GM15510 (cell line): Measurements from ENCODE around the gene AQP6.

Experiments
- POLR2A ChIP-seq: IDR thresholded peaks from 3 replicates; pipeline ENCODE4 v1.6.1; 2011; ENCODE audit warnings: borderline replicate concordance; ENCODE audit not compliant: insufficient read length; ENCODE audit errors: extremely low read depth

AQP6 gene

DNA sequence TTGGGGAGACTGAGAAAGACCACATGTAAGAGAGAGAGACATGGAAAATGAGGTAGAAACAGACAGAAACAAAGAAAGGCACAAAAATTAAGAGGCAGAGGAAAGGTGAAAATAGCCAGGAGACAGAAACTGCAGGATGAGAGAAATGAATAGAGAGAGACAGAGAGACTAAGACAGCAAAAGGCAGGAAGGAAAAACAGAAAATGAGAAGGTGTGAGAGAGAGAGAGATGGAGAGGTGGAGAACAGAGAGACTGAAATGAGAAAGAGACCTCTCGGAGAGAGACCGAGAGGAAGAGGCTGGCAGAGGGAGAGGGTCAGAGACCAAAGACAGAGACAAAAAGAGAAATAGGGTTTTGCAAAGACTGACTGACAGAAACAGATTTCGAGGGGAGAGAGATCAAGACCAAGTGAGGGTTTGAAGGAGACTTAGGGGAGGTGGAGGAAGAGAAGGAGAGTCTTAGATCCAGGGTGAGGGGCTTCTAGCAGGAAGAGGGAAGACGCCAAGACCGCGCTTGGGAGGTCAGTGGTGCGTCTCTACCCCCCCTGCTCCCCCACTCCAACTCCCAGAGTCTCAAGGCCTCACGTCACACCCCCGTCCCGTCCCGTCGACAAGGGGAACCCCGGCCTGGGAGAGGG is 12.2 kb upstream of the AQP6 start:
- no peak for TF ChIP-seq POLR2A

GRCh38 chr12:49961111-49961922 is 11.4 kb upstream of the AQP6 start, which contains the start of gene AQP5:
Gene AQP5 (plus strand): TSS chr12:49961872. CDS start chr12:49962018, 146 bp downstream.
- no peak for TF ChIP-seq POLR2A

- no peak for TF ChIP-seq POLR2A
These were observed 10.6 kb upstream of the AQP6 start for GRCh38 chr12:49961993-49962764.

- TF ChIP-seq POLR2A = no peak
These were observed 9.6 kb upstream of the AQP6 start for GRCh38 chr12:49962861-49963765.

GRCh38 chr12:49963976-49964815 is 8.6 kb upstream of the AQP6 start:
- TF ChIP-seq POLR2A = no peak

DNA sequence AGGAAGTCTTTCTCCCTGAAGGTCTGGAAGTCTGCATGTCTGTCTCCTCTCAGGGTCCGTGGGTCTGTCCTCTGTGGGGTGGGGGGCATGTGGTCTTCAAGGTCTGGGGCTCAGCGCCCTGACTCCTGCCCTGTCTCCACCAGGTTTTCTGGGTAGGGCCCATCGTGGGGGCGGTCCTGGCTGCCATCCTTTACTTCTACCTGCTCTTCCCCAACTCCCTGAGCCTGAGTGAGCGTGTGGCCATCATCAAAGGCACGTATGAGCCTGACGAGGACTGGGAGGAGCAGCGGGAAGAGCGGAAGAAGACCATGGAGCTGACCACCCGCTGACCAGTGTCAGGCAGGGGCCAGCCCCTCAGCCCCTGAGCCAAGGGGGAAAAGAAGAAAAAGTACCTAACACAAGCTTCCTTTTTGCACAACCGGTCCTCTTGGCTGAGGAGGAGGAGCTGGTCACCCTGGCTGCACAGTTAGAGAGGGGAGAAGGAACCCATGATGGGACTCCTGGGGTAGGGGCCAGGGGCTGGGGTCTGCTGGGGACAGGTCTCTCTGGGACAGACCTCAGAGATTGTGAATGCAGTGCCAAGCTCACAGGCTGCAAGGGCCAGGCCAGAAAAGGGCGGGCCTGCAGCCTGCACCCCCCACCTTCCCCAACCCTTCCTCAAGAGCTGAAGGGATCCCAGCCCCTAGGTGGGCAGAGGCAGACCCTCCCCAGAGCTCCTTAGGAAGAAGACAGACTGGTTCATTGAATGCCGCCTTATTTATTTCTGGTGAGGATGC is 7.7 kb upstream of the AQP6 start:
- TF ChIP-seq POLR2A = no peak

- TF ChIP-seq POLR2A = no peak
These were observed 6.9 kb upstream of the AQP6 start for GRCh38 chr12:49965836-49966235.

- TF ChIP-seq POLR2A = no peak
These were observed 6.2 kb upstream of the AQP6 start for GRCh38 chr12:49966511-49967041.

DNA sequence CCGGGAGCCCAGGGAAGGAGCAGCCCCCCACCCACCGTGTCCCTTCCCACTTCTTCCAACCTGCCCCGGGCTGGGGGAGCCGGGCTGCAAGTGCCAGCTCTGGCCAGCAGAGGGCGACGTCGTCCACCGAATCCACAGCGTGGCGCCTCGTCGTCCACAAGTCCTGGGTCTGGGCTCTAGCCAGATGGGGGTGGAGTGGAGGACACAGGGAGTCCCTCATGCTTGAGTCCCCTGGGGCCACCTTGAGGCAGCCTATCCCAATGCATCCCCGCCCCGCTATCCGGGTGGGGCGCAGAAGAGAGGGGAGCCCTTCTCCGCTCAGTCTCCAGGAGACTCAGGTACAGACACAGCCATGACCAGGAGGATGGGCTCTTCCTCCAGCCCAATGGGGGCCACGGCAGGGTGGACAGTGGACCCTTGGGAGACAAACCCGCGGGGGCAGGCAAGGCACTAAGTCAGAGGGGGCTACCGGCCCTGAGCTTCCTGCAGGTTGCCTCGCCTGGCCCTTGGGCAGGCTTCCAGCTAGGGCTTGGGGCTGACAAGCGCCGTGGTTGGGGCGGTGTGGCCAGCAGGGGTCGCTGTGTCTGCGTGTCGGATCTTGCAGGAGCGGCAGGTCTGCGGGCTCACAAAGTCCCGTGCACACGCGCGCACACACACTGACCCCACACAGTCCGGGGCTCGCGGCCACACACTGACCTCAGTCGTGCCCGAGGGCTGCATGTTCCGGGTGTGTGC is 5.5 kb upstream of the AQP6 start:
- TF ChIP-seq POLR2A = no peak

DNA sequence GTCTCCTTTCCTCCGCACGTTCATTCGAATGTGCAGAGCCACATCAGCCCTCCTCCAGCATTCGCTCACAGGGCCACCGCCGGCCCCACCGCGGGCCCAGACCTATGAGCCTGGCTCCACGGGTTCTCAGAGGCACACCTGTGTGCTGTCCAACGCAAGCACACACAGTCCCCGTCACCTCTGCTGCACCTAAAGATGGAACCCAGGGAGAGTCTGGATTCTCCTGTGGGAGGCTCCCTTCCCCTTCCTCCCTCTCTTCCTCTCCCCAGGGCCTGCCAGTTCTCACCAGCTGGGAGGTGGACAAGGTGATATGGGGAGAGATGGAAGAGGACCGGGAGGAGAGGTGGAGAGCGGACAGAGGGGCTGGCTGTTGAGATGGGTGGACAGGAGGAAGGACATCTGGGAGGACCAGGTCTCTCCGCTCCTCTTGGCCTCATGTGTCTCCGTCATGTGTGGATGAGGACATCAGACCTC is 4.9 kb upstream of the AQP6 start:
- no peak for TF ChIP-seq POLR2A

DNA sequence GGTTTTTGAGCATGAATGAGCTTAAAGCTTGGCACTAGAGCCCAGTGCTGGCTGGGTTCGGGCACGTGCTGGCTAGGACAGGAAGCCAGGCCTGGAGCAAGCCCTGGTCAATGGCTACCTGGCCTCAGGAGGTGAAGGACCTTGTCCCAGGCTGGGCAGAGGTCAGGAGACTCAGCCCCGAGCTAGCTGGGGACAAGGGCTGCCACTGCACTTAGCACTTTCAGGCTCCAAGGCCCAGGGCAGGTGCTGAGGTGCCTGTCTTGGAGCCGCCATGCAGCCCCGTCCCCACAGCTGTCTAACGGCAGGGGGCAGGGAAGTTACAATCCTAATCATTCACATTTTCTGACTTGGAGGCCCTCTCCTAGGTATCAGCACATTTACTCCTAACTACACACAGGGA is 4.3 kb upstream of the AQP6 start:
- TF ChIP-seq POLR2A = no peak

- no peak for TF ChIP-seq POLR2A
These were observed 3.7 kb upstream of the AQP6 start for GRCh38 chr12:49969027-49969426.

DNA sequence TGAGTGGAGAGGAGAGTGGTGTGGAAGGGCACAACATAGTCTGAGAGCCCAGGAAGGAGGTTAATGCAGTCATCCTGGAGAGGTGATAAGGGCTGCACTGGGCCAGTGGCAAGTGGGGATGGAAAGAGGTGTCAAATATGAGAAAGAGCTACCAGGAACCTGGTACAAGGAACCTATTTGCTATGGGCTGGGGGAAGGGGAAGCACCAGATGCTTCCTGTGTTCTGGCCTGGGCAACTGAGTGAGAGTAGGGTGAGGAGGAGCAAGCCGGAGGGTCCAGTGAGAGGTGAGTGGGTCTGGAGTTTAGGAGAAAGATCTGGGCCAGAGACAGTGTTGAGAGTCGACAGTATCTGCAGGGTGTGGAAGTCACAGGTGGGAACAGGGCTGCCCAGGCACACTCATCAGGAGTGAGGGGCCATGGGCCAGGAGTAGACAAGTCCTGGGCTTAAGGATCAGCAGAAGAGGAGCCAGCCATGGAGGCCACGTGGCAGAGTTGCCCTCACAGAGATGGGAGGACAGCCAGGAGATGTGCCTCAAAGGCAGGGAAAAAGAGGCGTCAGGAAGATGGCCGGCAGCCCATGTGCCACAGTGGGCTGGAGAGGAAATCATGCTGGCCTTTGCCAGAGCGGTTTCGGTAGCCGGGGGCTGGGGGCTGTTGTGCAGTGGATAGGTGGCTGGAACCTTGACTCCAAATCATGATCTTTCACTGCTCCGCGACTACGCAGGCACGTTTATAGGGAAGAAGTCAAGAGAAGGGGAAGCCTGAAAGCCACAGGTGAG is 2.9 kb upstream of the AQP6 start:
- TF ChIP-seq POLR2A = no peak
